Measurements from ENCODE around the gene TUFT1.
A peak's percentile ranks its signal among the peaks of the same experiment; 100 is the strongest.
"Not testable (repeated sequence)": the region's sequence is repeated elsewhere in the genome, so short reads cannot be mapped to it uniquely, and the experiment has no call there.

Gene TUFT1

DNA sequence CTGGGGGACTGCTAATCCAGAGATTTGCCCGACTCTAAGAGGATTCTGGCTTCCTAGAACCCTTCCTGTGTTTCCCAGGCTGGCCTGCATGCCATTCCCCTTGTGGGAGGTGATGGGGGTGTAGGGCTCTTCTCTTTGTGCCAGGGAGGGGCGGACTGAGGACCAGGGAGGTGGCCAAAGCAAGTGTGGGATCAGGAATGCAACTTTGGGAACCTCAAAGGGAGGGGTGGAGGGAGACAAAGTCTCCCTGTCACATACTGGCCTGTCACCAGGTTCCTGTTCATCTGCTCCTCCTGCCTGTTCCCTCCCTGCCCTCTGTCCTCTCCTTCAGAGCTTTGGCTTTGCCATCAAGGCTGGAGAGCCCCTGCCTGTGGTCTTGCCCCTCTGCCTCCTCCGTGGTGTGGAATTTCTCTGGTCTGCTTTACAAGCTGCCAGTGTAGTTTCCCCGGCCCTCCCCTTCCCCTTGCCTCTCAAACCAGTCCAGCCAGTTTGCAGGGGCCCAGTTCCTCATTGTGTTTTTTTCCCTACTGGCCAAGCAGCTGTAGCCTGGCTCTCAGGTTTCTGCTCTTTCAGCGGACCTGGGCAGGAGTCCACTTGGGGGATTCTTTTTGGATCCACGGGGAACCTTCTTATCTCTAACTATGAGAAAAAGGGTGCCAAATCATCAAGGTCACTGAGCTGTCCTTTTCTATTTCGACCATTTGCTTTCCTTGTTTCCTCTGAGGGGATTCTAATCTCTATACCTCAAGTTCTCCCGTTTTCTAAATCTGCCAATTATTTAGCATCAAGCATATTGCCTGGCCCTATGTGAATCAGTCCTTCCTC lies 27.1 kb upstream of the TUFT1 start:
- DNase-seq: no peak

DNA sequence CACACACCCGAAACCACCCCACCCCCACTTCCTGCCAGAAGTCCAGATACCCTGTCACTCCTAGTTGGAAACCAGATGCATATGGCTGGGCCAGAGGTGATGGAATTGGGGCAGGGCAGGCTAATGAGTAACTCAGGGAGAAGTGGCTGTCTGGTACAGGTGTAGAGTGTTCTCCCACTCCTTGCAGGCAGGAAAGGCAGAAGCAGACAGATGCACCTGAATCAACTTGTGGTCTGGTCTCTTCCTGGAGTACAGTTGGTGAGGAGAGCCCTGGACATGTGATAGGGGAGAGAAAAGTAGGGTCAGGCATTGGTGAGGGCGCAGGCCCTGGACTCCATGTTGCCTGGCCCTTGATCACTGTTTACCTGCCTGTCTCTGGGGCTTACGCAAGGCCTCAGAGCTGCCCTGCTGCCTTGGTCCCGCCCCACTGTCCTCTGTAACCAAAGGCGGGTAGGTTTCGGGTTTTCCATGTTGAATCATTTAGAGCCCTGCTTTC lies 26.4 kb upstream of the TUFT1 start:
- DNase-seq: no peak

DNA sequence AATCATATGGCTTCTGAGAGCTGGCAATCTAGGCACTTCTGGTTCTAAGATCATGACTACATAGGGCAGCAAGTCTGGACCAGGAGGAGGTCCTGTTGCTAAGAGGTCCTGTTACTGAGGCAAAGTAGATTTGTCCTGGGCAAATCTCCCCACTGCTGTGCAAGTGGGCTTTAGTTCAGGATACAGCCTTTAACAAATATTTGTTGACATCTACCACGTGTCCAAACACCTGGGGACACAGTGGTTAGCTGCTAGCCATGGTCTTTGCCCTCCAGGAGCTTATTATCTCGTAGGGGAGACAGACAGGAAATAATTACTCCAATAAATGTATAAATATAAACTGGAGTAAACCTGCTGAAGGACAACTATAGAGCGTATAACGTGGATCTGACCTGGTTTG lies 25.7 kb upstream of the TUFT1 start:
- no peak for DNase-seq

DNA sequence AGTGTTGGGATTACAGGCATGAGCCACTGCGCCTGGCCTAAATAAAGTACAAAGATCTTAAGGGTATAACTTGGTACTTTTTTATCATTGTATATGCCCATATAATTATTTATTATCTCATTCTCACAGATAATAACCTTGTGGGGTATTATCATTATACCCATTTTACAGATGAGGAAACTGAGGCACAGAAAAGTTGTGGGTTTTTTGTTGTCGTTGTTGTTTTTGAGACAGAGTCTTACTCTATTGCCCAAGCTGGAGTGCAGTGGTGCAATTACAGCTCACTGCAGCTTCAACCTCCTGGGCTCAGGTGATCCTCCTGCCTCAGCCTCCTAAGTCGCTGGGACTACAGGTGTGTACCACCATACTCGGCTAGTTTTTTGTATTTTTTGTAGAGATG lies 24.8 kb upstream of the TUFT1 start:
- DNase-seq: no peak

DNA sequence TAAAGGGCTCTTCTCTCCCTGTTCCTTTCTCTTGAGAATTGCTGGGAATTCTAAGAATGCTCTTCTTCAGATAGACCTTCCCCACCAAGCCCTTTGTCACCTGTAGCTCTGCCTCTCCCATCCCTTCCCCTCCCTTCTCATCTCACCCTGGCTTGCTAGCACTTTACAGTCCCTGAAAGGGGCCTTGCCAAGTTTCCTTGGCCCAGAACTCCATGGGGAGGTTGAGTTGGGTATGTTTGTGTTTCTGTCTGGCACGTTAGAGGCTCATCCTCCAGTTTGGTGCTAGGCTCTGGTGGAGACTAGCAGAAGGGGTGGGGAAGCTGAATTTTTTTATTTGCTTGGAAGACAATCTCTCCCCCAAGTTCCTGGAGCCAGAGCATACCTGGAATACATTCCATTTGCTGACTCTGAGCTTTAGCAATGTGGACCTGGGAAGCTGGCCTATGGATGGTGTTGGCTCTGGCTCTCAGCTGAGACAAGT lies 24.0 kb upstream of the TUFT1 start:
- DNase-seq: no peak

DNA sequence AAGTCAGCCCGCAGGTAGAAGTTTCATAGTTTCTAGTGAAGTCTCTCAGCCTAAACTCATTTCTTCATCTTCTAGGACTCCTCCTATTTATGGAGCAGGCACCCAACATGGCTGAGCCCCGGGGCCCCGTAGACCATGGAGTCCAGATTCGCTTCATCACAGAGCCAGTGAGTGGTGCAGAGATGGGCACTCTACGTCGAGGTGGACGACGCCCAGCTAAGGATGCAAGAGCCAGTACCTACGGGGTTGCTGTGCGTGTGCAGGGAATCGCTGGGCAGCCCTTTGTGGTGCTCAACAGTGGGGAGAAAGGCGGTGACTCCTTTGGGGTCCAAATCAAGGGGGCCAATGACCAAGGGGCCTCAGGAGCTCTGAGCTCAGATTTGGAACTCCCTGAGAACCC lies 21.7 kb upstream of the TUFT1 start:
- DNase-seq: no peak

DNA sequence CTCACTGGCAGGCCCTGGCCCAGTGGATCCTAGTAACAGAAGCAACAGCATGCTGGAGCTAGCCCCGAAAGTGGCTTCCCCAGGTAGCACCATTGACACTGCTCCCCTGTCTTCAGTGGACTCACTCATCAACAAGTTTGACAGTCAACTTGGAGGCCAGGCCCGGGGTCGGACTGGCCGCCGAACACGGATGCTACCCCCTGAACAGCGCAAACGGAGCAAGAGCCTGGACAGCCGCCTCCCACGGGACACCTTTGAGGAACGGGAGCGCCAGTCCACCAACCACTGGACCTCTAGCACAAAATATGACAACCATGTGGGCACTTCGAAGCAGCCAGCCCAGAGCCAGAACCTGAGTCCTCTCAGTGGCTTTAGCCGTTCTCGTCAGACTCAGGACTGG lies 21.2 kb upstream of the TUFT1 start:
- no peak for DNase-seq

DNA sequence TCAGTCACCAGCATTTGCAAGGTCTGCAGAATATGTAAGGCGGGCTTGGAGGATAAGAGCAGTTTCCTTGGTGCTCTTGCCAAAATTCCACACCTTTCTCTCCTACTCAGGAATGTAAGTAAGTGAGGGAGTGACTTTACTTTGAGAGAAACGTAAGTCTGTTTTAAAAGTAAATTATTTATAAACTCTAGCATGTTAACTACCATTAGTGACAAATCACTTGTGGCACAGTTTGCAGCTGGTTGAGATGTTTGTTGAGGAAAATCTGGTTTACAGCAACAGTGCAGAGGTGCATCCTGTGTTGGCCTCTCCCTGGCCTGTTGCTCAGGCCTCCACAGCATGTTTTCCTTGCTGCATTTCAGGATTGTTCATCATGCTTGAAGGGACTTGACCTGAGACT lies 20.4 kb upstream of the TUFT1 start:
- no peak for DNase-seq

DNA sequence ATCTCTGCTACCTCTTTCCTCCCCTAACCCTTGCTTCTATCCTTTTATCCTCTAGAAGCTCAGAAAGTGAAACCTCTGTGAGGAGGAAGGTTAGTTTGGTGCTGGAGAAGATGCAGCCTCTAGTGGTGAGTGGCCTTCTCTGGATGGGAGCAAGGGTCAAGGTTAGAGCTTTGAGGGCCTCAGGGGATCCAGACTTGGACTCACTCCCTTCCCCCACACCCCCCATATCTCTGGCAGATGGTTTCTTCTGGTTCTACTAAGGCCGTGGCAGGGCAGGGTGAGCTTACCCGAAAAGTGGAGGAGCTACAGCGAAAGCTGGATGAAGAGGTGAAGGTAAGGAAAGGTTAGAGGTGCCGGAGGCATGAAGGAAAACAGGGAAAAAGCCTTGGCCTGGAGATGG lies 19.8 kb upstream of the TUFT1 start:
- no peak for DNase-seq

DNA sequence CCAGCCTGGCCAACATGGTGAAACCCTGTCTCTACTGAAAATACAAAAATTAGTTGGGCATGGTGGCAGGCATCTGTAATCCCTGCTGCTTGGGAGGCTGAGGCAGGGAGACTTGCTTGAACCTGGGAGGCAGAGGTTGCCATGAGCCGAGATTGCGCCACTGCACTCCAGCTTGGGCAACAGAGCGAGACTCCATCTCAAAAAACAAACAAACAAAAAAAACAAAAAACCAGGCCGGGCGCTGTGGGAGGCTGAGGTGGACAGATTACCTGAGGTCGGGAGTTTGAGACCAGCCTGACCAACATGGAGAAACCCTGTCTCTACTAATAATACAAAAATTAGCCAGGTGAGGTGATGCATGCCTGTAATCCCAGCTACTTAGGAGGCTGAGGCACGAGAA lies 17.7 kb upstream of the TUFT1 start:
- DNase-seq: not testable (repeated sequence)

DNA sequence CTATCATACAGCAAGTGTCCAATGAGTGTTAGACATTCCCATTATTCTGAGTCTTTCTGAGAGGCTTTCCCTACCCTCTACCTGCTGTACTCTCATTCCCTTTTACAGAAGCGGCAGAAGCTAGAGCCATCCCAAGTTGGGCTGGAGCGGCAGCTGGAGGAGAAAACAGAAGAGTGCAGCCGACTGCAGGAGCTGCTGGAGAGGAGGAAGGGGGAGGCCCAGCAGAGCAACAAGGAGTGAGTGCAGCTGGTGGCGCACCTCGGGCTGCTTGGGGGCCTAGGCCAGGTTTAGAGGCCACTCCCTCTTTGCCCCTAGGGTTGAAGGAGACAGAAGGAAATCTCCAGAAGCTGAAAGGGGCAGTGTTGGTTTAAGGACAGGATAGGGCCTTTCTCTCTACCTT lies 16.8 kb upstream of the TUFT1 start:
- DNase-seq: no peak

DNA sequence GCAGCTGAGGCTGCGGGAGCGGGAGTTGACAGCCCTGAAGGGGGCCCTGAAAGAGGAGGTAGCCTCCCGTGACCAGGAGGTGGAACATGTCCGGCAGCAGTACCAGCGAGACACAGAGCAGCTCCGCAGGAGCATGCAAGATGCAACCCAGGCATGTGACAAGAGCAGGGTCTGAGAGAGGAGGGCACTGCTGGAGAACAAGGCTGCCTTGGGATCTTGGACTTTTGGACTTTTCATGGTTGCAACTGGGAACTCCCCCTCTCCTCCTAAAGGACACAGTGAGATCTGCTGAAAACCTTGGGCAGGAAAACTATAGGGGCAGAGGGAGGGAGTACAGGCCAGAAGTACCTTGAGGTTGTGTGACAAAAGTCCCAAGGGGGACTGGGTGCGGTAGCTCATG lies 15.4 kb upstream of the TUFT1 start:
- DNase-seq: no peak

DNA sequence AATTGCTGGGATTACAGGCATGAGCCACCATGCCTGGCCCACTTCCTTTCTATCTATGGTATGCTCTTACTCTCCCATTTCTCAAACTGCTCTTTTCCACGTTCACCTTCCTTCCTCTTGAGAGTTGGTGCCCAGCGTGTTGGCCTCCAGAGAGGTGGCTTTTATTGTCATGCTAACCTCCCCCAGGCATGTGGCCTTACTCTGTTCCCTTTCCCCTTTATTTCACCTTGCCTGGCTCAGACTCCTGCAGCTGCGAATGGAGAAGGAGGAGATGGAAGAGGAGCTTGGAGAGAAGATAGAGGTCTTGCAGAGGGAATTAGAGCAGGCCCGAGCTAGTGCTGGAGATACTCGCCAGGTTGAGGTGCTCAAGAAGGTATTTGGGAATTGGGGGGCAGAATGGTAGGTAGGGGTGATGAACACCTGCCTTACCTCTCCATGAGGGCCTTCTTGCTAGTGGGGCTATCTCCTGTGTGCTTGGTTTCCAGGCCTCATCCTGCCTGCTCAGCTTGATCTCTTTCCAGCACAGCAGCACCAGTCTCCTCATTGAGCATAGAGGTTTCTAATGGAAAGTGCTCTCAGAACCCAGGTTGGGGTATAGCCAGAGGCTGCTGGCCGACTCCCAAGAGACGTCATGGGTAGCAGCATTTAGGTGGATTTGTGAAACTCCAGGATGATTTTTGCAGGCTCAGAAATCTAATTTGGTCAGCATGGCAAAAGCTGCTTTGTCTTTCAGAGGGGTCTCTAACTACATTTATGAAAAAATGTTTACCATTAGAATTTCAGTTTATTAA lies 13.2 kb upstream of the TUFT1 start:
- no peak for DNase-seq

DNA sequence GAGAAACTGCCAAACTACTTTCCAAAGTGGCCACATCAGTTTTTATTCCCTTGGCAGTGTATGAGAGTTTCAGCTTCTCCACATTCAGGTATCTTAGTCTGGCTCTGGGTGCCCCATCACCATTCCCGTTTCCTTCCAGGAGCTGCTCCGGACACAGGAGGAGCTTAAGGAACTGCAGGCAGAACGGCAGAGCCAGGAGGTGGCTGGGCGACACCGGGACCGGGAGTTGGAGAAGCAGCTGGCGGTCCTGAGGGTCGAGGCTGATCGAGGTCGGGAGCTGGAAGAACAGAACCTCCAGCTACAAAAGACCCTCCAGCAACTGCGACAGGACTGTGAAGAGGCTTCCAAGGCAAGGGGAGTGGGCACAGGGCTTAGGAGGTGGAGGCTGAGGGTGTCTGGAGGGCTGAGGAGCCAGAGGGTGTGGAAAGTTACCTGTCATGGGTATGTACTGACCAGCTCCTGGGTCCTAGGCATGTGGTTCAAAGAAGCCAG lies 10.9 kb upstream of the TUFT1 start:
- no peak for DNase-seq

DNA sequence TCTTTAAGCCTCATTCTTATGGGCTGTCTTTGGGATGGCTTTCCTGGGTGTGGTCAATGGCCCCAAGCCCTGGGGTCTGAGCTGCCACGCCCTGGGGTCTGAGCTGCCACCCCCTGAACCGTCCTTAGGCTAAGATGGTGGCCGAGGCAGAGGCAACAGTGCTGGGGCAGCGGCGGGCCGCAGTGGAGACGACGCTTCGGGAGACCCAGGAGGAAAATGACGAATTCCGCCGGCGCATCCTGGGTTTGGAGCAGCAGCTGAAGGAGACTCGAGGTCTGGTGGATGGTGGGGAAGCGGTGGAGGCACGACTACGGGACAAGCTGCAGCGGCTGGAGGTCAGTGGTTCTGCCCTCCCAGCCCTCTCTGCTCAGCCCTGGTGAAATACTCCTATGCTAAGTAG lies 10.3 kb upstream of the TUFT1 start:
- no peak for DNase-seq

DNA sequence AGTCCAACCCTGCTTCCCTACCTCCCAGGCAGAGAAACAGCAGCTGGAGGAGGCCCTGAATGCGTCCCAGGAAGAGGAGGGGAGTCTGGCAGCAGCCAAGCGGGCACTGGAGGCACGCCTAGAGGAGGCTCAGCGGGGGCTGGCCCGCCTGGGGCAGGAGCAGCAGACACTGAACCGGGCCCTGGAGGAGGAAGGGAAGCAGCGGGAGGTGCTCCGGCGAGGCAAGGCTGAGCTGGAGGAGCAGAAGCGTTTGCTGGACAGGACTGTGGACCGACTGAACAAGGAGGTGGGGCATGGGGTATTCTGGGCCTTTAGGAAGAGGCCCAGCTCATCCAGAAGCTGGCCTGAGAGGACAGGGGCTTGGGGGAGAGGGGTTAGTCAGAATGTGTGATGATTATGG lies 9.6 kb upstream of the TUFT1 start:
- DNase-seq: no peak

DNA sequence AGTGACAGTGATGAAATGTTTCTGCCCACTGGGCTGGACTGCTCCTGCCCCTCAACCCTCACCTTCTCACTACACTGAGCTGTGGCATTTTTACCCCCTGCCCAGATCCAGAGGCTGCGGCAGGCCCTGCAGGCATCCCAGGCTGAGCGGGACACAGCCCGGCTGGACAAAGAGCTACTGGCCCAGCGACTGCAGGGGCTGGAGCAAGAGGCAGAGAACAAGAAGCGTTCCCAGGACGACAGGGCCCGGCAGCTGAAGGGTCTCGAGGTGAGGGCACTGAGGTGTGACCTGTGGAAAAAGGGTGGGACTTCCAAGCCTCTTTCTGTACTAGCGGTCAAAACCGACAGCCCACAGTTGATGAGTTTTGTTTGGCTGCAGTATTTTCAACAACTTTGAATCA lies 6.2 kb upstream of the TUFT1 start:
- no peak for DNase-seq

DNA sequence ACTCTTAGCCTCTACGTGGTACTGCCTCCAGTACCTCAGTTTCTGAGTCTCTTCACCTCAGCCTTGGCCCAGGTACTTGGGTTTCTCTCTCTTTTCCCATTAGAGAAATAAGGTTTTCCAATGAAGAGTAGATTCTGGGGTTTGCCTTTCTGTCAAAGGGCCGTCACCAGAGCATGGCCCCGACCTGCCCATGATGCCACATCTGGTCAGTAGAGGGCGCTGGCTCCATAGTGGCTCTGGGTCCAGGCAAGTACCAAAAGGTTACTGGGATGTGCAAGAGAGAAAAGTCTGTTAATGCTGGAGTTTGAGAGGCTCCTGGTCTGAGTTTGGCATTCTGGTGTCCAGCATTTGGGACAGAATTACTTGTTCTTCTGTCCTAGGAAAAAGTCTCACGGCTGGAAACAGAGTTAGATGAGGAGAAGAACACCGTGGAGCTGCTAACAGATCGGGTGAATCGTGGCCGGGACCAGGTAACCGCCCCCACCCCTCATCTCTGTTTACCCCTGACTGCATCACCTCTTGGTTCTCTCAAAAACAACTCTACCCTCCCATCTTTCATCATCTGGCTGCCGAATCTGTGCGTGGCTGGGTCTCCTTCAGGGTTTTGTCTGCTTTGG lies 5.3 kb upstream of the TUFT1 start:
- DNase-seq: peak; percentile 78

DNA sequence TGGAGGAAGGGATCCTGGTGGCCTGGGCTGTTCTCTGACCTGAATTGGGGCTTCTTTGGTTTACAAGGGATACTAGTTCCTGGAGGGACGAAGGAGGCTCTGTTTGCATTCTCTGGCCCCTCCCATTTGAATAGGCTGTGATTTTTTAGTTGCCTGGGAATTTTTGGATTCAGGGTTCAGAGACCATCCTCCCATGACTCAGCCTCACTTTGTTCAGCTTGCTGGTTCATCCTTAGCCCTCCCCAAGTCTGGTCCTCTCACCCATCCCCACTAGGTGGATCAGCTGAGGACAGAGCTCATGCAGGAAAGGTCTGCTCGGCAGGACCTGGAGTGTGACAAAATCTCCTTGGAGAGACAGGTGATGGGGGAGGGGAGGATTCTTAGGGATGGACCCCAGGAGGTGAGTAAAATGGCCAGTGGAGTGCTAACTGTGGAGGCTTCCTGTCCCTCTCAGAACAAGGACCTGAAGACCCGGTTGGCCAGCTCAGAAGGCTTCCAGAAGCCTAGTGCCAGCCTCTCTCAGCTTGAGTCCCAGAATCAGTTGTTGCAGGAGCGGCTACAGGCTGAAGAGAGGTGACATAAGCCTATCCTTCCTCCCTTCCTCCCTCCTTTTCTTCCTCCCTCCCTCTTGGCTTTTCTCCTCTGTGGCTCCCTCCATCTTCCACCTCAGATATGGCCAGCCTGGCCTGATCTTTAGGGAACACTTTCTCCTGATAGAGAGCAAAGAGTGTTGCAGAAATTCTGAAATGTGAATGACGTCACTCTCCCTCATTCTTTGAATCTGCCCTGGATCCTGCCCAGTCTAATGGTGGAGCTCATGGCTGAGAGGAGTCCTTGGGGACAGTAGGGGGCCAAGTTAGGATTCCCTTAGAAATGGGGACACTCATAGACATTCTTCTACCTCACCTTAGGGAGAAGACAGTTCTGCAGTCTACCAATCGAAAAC lies 4.5 kb upstream of the TUFT1 start:
- no peak for DNase-seq

DNA sequence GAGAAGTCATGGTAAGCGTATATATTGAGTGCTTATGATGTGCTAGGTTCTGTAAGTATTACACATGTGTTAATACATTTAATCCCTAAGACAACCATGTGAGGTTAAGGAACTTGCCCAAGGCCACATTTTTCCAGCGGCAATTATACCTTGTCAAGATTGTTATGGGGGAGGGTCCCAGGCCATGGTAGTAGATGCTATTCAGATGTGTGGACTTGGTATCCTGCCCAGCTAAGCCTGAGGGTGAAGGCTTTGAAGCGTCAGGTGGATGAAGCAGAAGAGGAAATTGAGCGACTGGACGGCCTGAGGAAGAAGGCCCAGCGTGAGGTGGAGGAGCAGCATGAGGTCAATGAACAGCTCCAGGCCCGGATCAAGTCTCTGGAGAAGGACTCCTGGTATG lies 3.6 kb upstream of the TUFT1 start:
- DNase-seq: no peak

DNA sequence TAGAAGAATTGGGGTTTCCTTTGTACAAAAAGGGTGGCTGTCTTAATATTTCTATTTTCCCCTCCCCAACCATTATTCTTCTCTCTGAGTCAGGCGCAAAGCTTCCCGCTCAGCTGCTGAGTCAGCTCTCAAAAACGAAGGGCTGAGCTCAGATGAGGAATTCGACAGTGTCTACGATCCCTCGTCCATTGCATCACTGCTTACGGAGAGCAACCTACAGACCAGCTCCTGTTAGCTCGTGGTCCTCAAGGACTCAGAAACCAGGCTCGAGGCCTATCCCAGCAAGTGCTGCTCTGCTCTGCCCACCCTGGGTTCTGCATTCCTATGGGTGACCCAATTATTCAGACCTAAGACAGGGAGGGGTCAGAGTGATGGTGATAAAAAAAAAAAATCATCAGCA lies 3.0 kb upstream of the TUFT1 start:
- no peak for DNase-seq

DNA sequence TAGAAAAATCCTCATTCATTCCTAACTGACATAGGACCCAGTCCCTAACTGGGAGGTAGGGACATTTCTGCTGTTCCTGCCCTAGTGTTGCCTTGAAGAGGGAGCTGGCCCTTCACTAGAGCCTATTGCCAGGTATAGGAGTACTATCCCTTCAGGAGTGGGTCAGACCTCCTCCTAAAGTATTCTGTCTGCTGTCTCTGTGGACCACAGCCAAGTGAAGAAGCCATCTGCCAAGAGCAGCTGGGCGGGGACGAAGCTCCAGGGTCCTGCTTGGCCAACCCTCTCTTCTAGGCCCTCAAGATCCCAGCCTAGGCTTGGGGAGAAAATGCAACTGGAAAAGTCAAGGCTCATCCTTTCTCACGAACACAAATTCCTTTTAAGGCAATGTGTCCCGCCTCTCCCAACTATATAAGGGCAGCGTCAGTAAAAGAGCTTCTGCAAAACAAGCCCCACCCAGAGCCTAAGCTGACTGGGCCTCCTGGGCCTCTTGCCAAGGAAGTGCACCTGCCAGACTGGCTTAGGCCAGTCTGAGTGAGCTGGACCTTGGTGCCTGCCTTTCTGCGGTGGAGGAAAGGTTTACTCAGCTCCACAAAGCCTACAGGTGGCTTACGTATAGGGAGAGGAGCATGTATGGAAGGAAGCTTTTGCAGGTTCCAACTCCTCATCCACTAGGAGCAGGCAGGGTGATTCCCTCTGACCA lies 638 bp upstream of the TUFT1 start:
- DNase-seq: no peak
